K562 (cell line): ENCODE measurements around the gene FAM161A. TPM values are rescaled to one million over a fixed set of nuclear protein-coding genes. Genes with fewer than 3 reads are reported as not detected.
A peak's percentile ranks its signal among the peaks of the same experiment; 100 is the strongest.

Source experiments
- BACH1 ChIP-seq: fragments of 200-800 bp; sonication (Bioruptor generic); IDR thresholded peaks from 2 replicates; pipeline ENCODE4 v1.6.1; 2016; ENCODE audit warnings: missing genetic modification characterization, missing compliant biosample characterization
- CBFB ChIP-seq: sonication (generic); formaldehyde crosslinking; IDR thresholded peaks from 2 replicates; pipeline ENCODE4 v1.4.0; 2020; ENCODE audit warnings: mild to moderate bottlenecking, missing genetic modification reagents
- CC2D1A ChIP-seq: fragments of 450-650 bp; IDR thresholded peaks from 2 replicates; pipeline ENCODE4 v1.6.1; 2017; ENCODE audit warnings: mild to moderate bottlenecking
- FOXA3 ChIP-seq, 2 experiments: fragments of 450-650 bp in 1 of 2; sonication (generic) in 1 of 2; formaldehyde crosslinking; IDR thresholded peaks in 1 of 2; conservative IDR thresholded peaks in 1 of 2; 2 replicates each; pipeline versions ENCODE4 v1.4.0 to v1.8.0; 2020 to 2022; ENCODE audit warnings: mild to moderate bottlenecking in 2 of 2, missing genetic modification reagents in 1 of 2
- GABPB2 ChIP-seq: fragments of 250-450 bp; sonication (Bioruptor Pico); conservative IDR thresholded peaks from 2 replicates; pipeline ENCODE4 v1.5.1; 2021; ENCODE audit warnings: mild to moderate bottlenecking
- GATAD2B ChIP-seq: fragments of 450-650 bp; IDR thresholded peaks from 2 replicates; pipeline ENCODE4 v1.6.1; 2017; ENCODE audit warnings: mild to moderate bottlenecking, borderline replicate concordance
- HDGF ChIP-seq: fragments of 450-650 bp; IDR thresholded peaks from 2 replicates; pipeline ENCODE4 v1.6.1; 2016
- MAFF ChIP-seq: IDR thresholded peaks from 2 replicates; pipeline ENCODE4 v1.6.1; 2012; ENCODE audit warnings: low read length, improper control_type of control experiment
- MBD2 ChIP-seq: sonication (generic); IDR thresholded peaks from 2 replicates; pipeline ENCODE4 v1.6.1; 2016; ENCODE audit warnings: low read depth, borderline replicate concordance
- PYGO2 ChIP-seq: fragments of 450-650 bp; IDR thresholded peaks from 2 replicates; pipeline ENCODE4 v1.6.1; 2016; ENCODE audit warnings: mild to moderate bottlenecking, missing genetic modification characterization, moderate library complexity, missing compliant biosample characterization
- SMAD2 ChIP-seq: fragments of 150-350 bp; IDR thresholded peaks from 2 replicates; pipeline ENCODE4 v1.6.1; 2014; ENCODE audit warnings: low read depth, mild to moderate bottlenecking, low read length
- SREBF2 ChIP-seq: sonication (generic); formaldehyde crosslinking; IDR thresholded peaks from 2 replicates; pipeline ENCODE4 v1.4.0; 2020; ENCODE audit warnings: mild to moderate bottlenecking, missing genetic modification reagents
- SRSF9 ChIP-seq: fragments of 200-400 bp; formaldehyde crosslinking; IDR thresholded peaks from 2 replicates; pipeline ENCODE4 v1.6.1; 2017; ENCODE audit warnings: low read depth, low read length, borderline replicate concordance
- SUPT5H ChIP-seq: fragments of 450-650 bp; IDR thresholded peaks from 2 replicates; pipeline ENCODE4 v1.6.1; 2016
- TARDBP ChIP-seq: fragments of 450-650 bp; IDR thresholded peaks from 2 replicates; pipeline ENCODE4 v1.6.1; 2016
- TGIF2 ChIP-seq: sonication (generic); formaldehyde crosslinking; IDR thresholded peaks from 2 replicates; pipeline ENCODE4 v1.8.1; 2022; ENCODE audit warnings: mild to moderate bottlenecking, missing genetic modification reagents, moderate library complexity
- THAP7 ChIP-seq: fragments of 250-450 bp; sonication (Bioruptor Pico); IDR thresholded peaks from 2 replicates; pipeline ENCODE4 v1.5.0; 2021
- TRIM24 ChIP-seq, 2 experiments: fragments of 450-650 bp; IDR thresholded peaks; 2 replicates each; pipeline ENCODE4 v1.6.1; 2016
- XRCC3 ChIP-seq: fragments of 450-650 bp; IDR thresholded peaks from 2 replicates; pipeline ENCODE4 v1.6.1; 2017; ENCODE audit warnings: mild to moderate bottlenecking, moderate library complexity
- ZBED1 ChIP-seq: IDR thresholded peaks from 2 replicates; pipeline ENCODE4 v1.6.1; 2014
- ZFP1 ChIP-seq: fragments of 450-650 bp; formaldehyde crosslinking; IDR thresholded peaks from 2 replicates; pipeline ENCODE4 v1.4.0; 2020; ENCODE audit warnings: mild to moderate bottlenecking, mixed read lengths
- ZKSCAN3 ChIP-seq: fragments of 250-450 bp; sonication (Bioruptor Pico); IDR thresholded peaks from 2 replicates; pipeline ENCODE4 v1.4.0; 2020
- ZNF121 ChIP-seq: sonication (generic); formaldehyde crosslinking; conservative IDR thresholded peaks from 2 replicates; pipeline ENCODE4 v1.8.0; 2022; ENCODE audit warnings: missing genetic modification reagents
- ZNF239 ChIP-seq: fragments of 250-450 bp; sonication (Bioruptor Pico); IDR thresholded peaks from 2 replicates; pipeline ENCODE4 v1.4.0; 2020; ENCODE audit warnings: mild to moderate bottlenecking
- ZNF408 ChIP-seq: fragments of 250-450 bp; sonication (Bioruptor Pico); IDR thresholded peaks from 2 replicates; pipeline ENCODE4 v1.4.0; 2020; ENCODE audit warnings: low read depth, mild to moderate bottlenecking, moderate library complexity
- ZNF717 ChIP-seq: fragments of 250-450 bp; sonication (Bioruptor Pico); IDR thresholded peaks from 2 replicates; pipeline ENCODE4 v1.5.0; 2021
- ZNF764 ChIP-seq: fragments of 250-450 bp; sonication (Bioruptor Pico); IDR thresholded peaks from 2 replicates; pipeline ENCODE4 v1.4.0; 2020; ENCODE audit warnings: low read depth, mild to moderate bottlenecking, moderate library complexity
- ZNF766 ChIP-seq: fragments of 200-800 bp; sonication (Bioruptor generic); conservative IDR thresholded peaks from 2 replicates; pipeline ENCODE4 v1.6.1; 2016; ENCODE audit warnings: missing genetic modification characterization, missing compliant biosample characterization
- polyA plus RNA-seq, 8 experiments: library from polyadenylated mRNA; depleted of rRNA in 4 of 8; stranded (reverse) in 5 of 8; unstranded in 3 of 8; fragments of >200 nt; fragmentation: Nextera tagmentation in 2 of 8; fragmentation: Illumina TruSeq in 1 of 8; extraction: Ambion mirVana in 2 of 8; extraction: Trizol in 1 of 8; gene quantifications; 2 replicates each; pipeline versions ENCODE4 v1.2.1 to v1.2.3, GENCODE V29; 2011 to 2014; ENCODE audit warnings: inconsistent platforms in 1 of 8, missing spikeins in 1 of 8
- total RNA-seq, 7 experiments: library from RNA; depleted of rRNA in 6 of 7; stranded (reverse); fragments of >200 nt in 6 of 7; fragmentation: Illumina TruSeq in 2 of 7; extraction: Trizol in 2 of 7; gene quantifications; 2 replicates each; pipeline versions ENCODE4 v1.2.1 to v1.2.3, GENCODE V29; 2011 to 2021; ENCODE audit warnings: low replicate concordance in 1 of 7
- TF ChIP-seq, protein P1 (sequence below): sonication (generic); formaldehyde crosslinking; IDR thresholded peaks from 2 replicates; pipeline ENCODE4 v1.4.0; 2020; ENCODE audit warnings: mild to moderate bottlenecking, missing genetic modification reagents
- TF ChIP-seq, protein P2 (sequence below): IDR thresholded peaks from 2 replicates; pipeline ENCODE4 v1.6.1; 2011; ENCODE audit not compliant: insufficient read length; ENCODE audit errors: extremely low read depth

Gene FAM161A
- total and polyA plus RNA-seq, 9 of the 15 experiments (the other 6 are each of a cell fraction or from before 2014, with no cell fraction given): 0.27 to 1.4 (median 0.80) TPM

GRCh38 chr2:61888267-61889055 is 34.6 kb upstream of the FAM161A start, which contains the start of gene CCT4 (continued):
- 0 out of 2 replicates have a peak, but pooled peaks have one; percentile 43 for TF ChIP-seq ZNF766 (CRISPR knock-in tag)
- TF ChIP-seq CC2D1A: 0 out of 2 replicates have a peak, but pooled peaks have one; percentile 34
- TF ChIP-seq ZKSCAN3 (CRISPR knock-in tag): no peak
- TF ChIP-seq ZNF408 (CRISPR knock-in tag): no peak
- no peak for TF ChIP-seq TGIF2 (CRISPR knock-in tag)
- TF ChIP-seq, protein P1, sequence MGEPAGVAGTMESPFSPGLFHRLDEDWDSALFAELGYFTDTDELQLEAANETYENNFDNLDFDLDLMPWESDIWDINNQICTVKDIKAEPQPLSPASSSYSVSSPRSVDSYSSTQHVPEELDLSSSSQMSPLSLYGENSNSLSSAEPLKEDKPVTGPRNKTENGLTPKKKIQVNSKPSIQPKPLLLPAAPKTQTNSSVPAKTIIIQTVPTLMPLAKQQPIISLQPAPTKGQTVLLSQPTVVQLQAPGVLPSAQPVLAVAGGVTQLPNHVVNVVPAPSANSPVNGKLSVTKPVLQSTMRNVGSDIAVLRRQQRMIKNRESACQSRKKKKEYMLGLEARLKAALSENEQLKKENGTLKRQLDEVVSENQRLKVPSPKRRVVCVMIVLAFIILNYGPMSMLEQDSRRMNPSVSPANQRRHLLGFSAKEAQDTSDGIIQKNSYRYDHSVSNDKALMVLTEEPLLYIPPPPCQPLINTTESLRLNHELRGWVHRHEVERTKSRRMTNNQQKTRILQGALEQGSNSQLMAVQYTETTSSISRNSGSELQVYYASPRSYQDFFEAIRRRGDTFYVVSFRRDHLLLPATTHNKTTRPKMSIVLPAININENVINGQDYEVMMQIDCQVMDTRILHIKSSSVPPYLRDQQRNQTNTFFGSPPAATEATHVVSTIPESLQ (CRISPR knock-in tag): peak; percentile 23; the same call in 1 of the 2 replicates
- no peak for TF ChIP-seq CBFB (CRISPR knock-in tag)
- TF ChIP-seq SREBF2: no peak
- no peak for TF ChIP-seq ZNF239 (CRISPR knock-in tag)
- no peak; the same call in 1 of the 2 replicates for TF ChIP-seq ZNF121
- TF ChIP-seq SUPT5H: peak; percentile 98
- TF ChIP-seq THAP7 (CRISPR knock-in tag): no peak
- no peak for TF ChIP-seq SRSF9
- no peak; the same call in 1 of the 2 replicates for TF ChIP-seq GATAD2B
- no peak for TF ChIP-seq GABPB2
- TF ChIP-seq ZFP1 (CRISPR knock-in tag): no peak
- no peak; the same call in 1 of the 2 replicates for TF ChIP-seq ZBED1
- no peak for TF ChIP-seq SMAD2
- TF ChIP-seq TARDBP: peak; percentile 76
- TF ChIP-seq BACH1: peak; percentile 98
- 0 out of 2 replicates have a peak, but pooled peaks have one; percentile 18 for TF ChIP-seq ZNF764 (CRISPR knock-in tag)
- TF ChIP-seq ZNF717 (CRISPR knock-in tag): no peak
- no peak for TF ChIP-seq XRCC3
- no peak for TF ChIP-seq HDGF
- peak; percentile 79 for TF ChIP-seq MBD2
- peak in 1 of 2 experiments; percentile 58; a peak in 2 of 4 replicates for TF ChIP-seq TRIM24 (IDR thresholded peaks at IDR 0.05)
- peak; percentile 47; the same call in 1 of the 2 replicates for TF ChIP-seq MAFF
- TF ChIP-seq, protein P2, sequence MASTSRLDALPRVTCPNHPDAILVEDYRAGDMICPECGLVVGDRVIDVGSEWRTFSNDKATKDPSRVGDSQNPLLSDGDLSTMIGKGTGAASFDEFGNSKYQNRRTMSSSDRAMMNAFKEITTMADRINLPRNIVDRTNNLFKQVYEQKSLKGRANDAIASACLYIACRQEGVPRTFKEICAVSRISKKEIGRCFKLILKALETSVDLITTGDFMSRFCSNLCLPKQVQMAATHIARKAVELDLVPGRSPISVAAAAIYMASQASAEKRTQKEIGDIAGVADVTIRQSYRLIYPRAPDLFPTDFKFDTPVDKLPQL: peak; percentile 56
- no peak for TF ChIP-seq PYGO2
- no peak for TF ChIP-seq FOXA3 (CRISPR knock-in tag; conservative IDR thresholded peaks at IDR 0.05 in 1 of 2, IDR thresholded peaks at IDR 0.05 in 1 of 2)
